Endodermal cell (in vitro differentiated cells): Measurements from ENCODE around the gene IL17RA. TPM values are rescaled to one million over a fixed set of nuclear protein-coding genes. Genes with fewer than 3 reads are reported as not detected.
A peak's percentile ranks its signal among the peaks of the same experiment; 100 is the strongest.
"Not testable (repeated sequence)": the region's sequence is repeated elsewhere in the genome, so short reads cannot be mapped to it uniquely, and the experiment has no call there.

Source experiments
- DNase-seq: peaks from one replicate; pipeline ENCODE4 v3.0.0-alpha.2; 2017
- H3K27ac ChIP-seq: 2 replicates; pipeline ENCODE4 v1.5.1; 2013; ENCODE audit warnings: mild to moderate bottlenecking, low read depth, low read length, moderate library complexity
- H3K27me3 ChIP-seq: 2 replicates; pipeline ENCODE4 v1.6.1; 2013; ENCODE audit warnings: mild to moderate bottlenecking, low read length, moderate library complexity; ENCODE audit not compliant: insufficient read depth, control insufficient read depth, poor library complexity, severe bottlenecking
- H3K36me3 ChIP-seq: 2 replicates; pipeline ENCODE4 v1.7.0; 2013; ENCODE audit warnings: mild to moderate bottlenecking, low read length, moderate library complexity; ENCODE audit not compliant: control insufficient read depth, insufficient read depth
- H3K4me1 ChIP-seq: one replicate; pipeline ENCODE4 v1.7.0; 2013; ENCODE audit warnings: low read length; ENCODE audit not compliant: control insufficient read depth, insufficient read depth
- H3K4me3 ChIP-seq: 2 replicates; pipeline ENCODE4 v1.5.1; 2013; ENCODE audit warnings: mild to moderate bottlenecking, low read length, moderate library complexity
- H3K9ac ChIP-seq: 2 replicates; pipeline ENCODE4 v1.6.1; 2013; ENCODE audit warnings: mild to moderate bottlenecking, low read length, moderate library complexity; ENCODE audit not compliant: poor library complexity, severe bottlenecking; ENCODE audit errors: extremely low read depth
- H3K9me3 ChIP-seq: 2 replicates; pipeline ENCODE4 v1.6.1; 2013; ENCODE audit warnings: mild to moderate bottlenecking, low read length, moderate library complexity; ENCODE audit not compliant: control insufficient read depth
- H3K27ac Mint-ChIP-seq: 2 replicates; pipeline ENCODE4 v1.8.0; 2020; ENCODE audit warnings: mixed read lengths
- H3K27me3 Mint-ChIP-seq: 2 replicates; pipeline ENCODE4 v1.8.0; 2021; ENCODE audit warnings: mild to moderate bottlenecking, mixed read lengths; ENCODE audit not compliant: insufficient read depth
- H3K36me3 Mint-ChIP-seq: 2 replicates; pipeline ENCODE4 v1.8.0; 2020; ENCODE audit warnings: low read depth, mixed read lengths
- H3K4me1 Mint-ChIP-seq: 2 replicates; pipeline ENCODE4 v1.8.0; 2020; ENCODE audit warnings: mixed read lengths
- H3K4me3 Mint-ChIP-seq: 2 replicates; pipeline ENCODE4 v1.8.0; 2020; ENCODE audit warnings: mild to moderate bottlenecking, moderate library complexity, mixed read lengths
- H3K9me3 Mint-ChIP-seq: 2 replicates; pipeline ENCODE4 v1.8.0; 2020; ENCODE audit warnings: mild to moderate bottlenecking, mixed read lengths
- CTCF ChIP-seq: fragments of 200-600 bp; sonication (generic); conservative IDR thresholded peaks from 2 replicates; pipeline ENCODE4 v1.5.0; 2021; ENCODE audit warnings: antibody characterized with exemption, mild to moderate bottlenecking
- WGBS, 2 experiments: methylation state at CpG; one replicate each; pipeline versions ENCODE4 v1.1.5 to v1.1.7; 2013; ENCODE audit warnings: missing lambda C conversion rate in 2 of 2, mixed read lengths in 1 of 2; ENCODE audit not compliant: insufficient coverage in 1 of 2, insufficient read length in 1 of 2; 5-methylcytosine and 5-hydroxymethylcytosine counted together
- long read RNA-seq, 4 experiments: library from polyadenylated mRNA in 2 of 4; library from RNA in 1 of 4; library from capped mRNA in 1 of 4; stranded (forward) in 3 of 4; unstranded in 1 of 4; transcript quantifications; one replicate each; pipeline ENCODE4 v2.0.0, GENCODE V29; 2020 to 2021; ENCODE audit warnings: inconsistent platforms in 1 of 4
- polyA plus RNA-seq, 2 experiments: library from polyadenylated mRNA; stranded (reverse); fragments of 50-300 nt; gene quantifications; one replicate each; pipeline ENCODE4 v1.2.3, GENCODE V29; 2013
- total RNA-seq, 2 donors: library from RNA; stranded (reverse); fragmentation: NEBNext Ultra II Directional in 1 of 2; extraction: Animal tissue kit (Norgen Biotek cat#: 25700) in 1 of 2; gene quantifications; 2 replicates in 1 of 2; 3 replicates in 1 of 2; pipeline ENCODE4 v1.2.1, GENCODE V29; 2021

Gene IL17RA
- 10 to 100 TPM; 14.8 to 16.0 TPM for total RNA-seq
- polyA plus RNA-seq (2013, experiment 1 of 2) = 5.2 TPM
- polyA plus RNA-seq (2013, experiment 2 of 2) = 7.0 TPM
- long read RNA-seq, experiment 1, partial matches to known transcripts = 0 of 4 reads
- long read RNA-seq, experiment 1, other reads (novel, unspliced or antisense) = 4 of 4 reads
- long read RNA-seq, experiment 2, full-length matches to known transcripts = 9 of 20 reads
- long read RNA-seq, experiment 2, partial matches to known transcripts = 6 of 20 reads
- long read RNA-seq, experiment 2, other reads (novel, unspliced or antisense) = 5 of 20 reads
- long read RNA-seq, experiment 3, partial matches to known transcripts = 5 of 9 reads
- long read RNA-seq, experiment 3, other reads (novel, unspliced or antisense) = 4 of 9 reads
- long read RNA-seq, experiment 4 = 0 reads

- Histone ChIP-seq H3K27me3 (no peaks in the 10 kb centered on the region), H3K9me3 (no peaks in the 10 kb centered on the region), H3K4me3 (peak within 1 kb of the TSS; percentile 78), H3K27ac (no peak within 1 kb of the TSS), H3K9ac (peak within 1 kb of the TSS; percentile 49), H3K36me3 (peaks cover 8% of the 10 kb centered on the region), H3K4me1 (peaks cover 3% of the 10 kb centered on the region)
- no peaks in the 10 kb centered on the region for H3K36me3 Mint-ChIP-seq
- no peak within 1 kb of the TSS for H3K27ac Mint-ChIP-seq
- TF ChIP-seq CTCF = no peak
- H3K9me3 Mint-ChIP-seq = no peaks in the 10 kb centered on the region
- DNase-seq = peak; percentile 97
- peaks cover 10% of the 10 kb centered on the region for H3K4me1 Mint-ChIP-seq
- H3K27me3 Mint-ChIP-seq = peaks cover 18% of the 10 kb centered on the region
- peak within 1 kb of the TSS; percentile 65 for H3K4me3 Mint-ChIP-seq
- WGBS, 2 experiments = 3 to 7% methylated on average over 27 to 68 of the region's 68 CpGs
These were observed at the start of gene IL17RA for GRCh38 chr22:17084554-17085276. TSS of gene IL17RA (plus strand) at chr22:17085000. CDS start at chr22:17085092, 92 bp downstream.

GRCh38 chr22:17035246-17035645, 49.6 kb upstream of the IL17RA start:
- Histone ChIP-seq H3K36me3 (no peaks in the 10 kb centered on the region), H3K9me3 (no peaks in the 10 kb centered on the region), H3K9ac (no peak overlapping the region), H3K27ac (no peak overlapping the region), H3K4me1 (no peaks in the 10 kb centered on the region), H3K27me3 (no peaks in the 10 kb centered on the region), H3K4me3 (no peak overlapping the region)
- TF ChIP-seq CTCF = no peak
- Mint-ChIP-seq H3K36me3 (no peaks in the 10 kb centered on the region), H3K4me3 (no peak overlapping the region), H3K27me3 (peaks cover 30% of the 10 kb centered on the region), H3K4me1 (no peaks in the 10 kb centered on the region), H3K9me3 (no peaks in the 10 kb centered on the region), H3K27ac (no peak overlapping the region)
- WGBS, 2 experiments = 66 to 74% methylated on average over 2 to 4 of the region's 4 CpGs
- no peak for DNase-seq

- not testable (repeated sequence) for H3K9me3 Mint-ChIP-seq, H3K27ac Mint-ChIP-seq, H3K36me3 ChIP-seq, H3K4me3 ChIP-seq, H3K4me1 ChIP-seq, H3K9ac ChIP-seq, H3K27me3 ChIP-seq, H3K27ac ChIP-seq, H3K4me3 Mint-ChIP-seq, H3K9me3 ChIP-seq, H3K36me3 Mint-ChIP-seq, DNase-seq, H3K4me1 Mint-ChIP-seq
- H3K27me3 Mint-ChIP-seq = peaks cover 30% of the 10 kb centered on the region
- 88 to 92% methylated on average over 28 to 52 of the region's 56 CpGs for WGBS, 2 experiments
These were observed 48.6 kb upstream of the IL17RA start for GRCh38 chr22:17035976-17036841.

GRCh38 chr22:17036842-17037711, 47.7 kb upstream of the IL17RA start:
- not testable (repeated sequence) for H3K27ac Mint-ChIP-seq, H3K36me3 Mint-ChIP-seq, H3K4me1 Mint-ChIP-seq, H3K9me3 ChIP-seq, H3K27ac ChIP-seq, H3K4me3 Mint-ChIP-seq, H3K4me3 ChIP-seq, H3K36me3 ChIP-seq, H3K9me3 Mint-ChIP-seq, H3K9ac ChIP-seq, H3K4me1 ChIP-seq, H3K27me3 ChIP-seq, DNase-seq
- 84 to 92% methylated on average over 15 to 31 of the region's 56 CpGs for WGBS, 2 experiments
- H3K27me3 Mint-ChIP-seq = peaks cover 30% of the 10 kb centered on the region
